T-helper 1 cell treated with Interleukin-12 subunit alpha and Interleukin-12 subunit beta and Interleukin-4 antibody, amounts not matched to agents 30 μg/mL and 1 μg/mL, for 36 hours (primary cell): ENCODE measurements around the gene DOCK1.

Experiments
- H3K27ac Mint-ChIP-seq: one replicate; pipeline ENCODE4 v1.8.0; 2021; ENCODE audit warnings: mild to moderate bottlenecking, mixed read lengths
- H3K27me3 Mint-ChIP-seq: one replicate; pipeline ENCODE4 v1.8.0; 2021; ENCODE audit warnings: low read depth, mixed read lengths
- H3K36me3 Mint-ChIP-seq: one replicate; pipeline ENCODE4 v1.8.0; 2021; ENCODE audit warnings: low read depth, mixed read lengths
- H3K4me1 Mint-ChIP-seq: one replicate; pipeline ENCODE4 v1.8.0; 2021; ENCODE audit warnings: low read depth, mixed read lengths
- H3K4me3 Mint-ChIP-seq: one replicate; pipeline ENCODE4 v1.8.0; 2021; ENCODE audit warnings: mild to moderate bottlenecking, moderate library complexity, mixed read lengths
- H3K9me3 Mint-ChIP-seq: one replicate; pipeline ENCODE4 v1.8.0; 2021; ENCODE audit warnings: mixed read lengths

Gene DOCK1

GRCh38 chr10:127210936-127211466 is 305.8 kb downstream of the DOCK1 start:
- Mint-ChIP-seq H3K9me3 (no peaks in the 10 kb centered on the region), H3K27ac (no peak overlapping the region), H3K36me3 (no peaks in the 10 kb centered on the region), H3K27me3 (no peaks in the 10 kb centered on the region), H3K4me3 (no peak overlapping the region), H3K4me1 (no peaks in the 10 kb centered on the region)

- no peaks in the 10 kb centered on the region for H3K27me3 Mint-ChIP-seq
- no peaks in the 10 kb centered on the region for H3K36me3 Mint-ChIP-seq
- no peaks in the 10 kb centered on the region for H3K4me1 Mint-ChIP-seq
- H3K9me3 Mint-ChIP-seq: no peaks in the 10 kb centered on the region
- no peak overlapping the region for H3K4me3 Mint-ChIP-seq
- no peak overlapping the region for H3K27ac Mint-ChIP-seq
Observed at GRCh38 chr10:127215866-127216265, 310.6 kb downstream of the DOCK1 start.

- Mint-ChIP-seq H3K36me3 (no peaks in the 10 kb centered on the region), H3K4me3 (no peak overlapping the region), H3K9me3 (no peaks in the 10 kb centered on the region), H3K27ac (no peak overlapping the region), H3K27me3 (no peaks in the 10 kb centered on the region), H3K4me1 (no peaks in the 10 kb centered on the region)
Observed at GRCh38 chr10:127216274-127216673, 311.0 kb downstream of the DOCK1 start.

GRCh38 chr10:127216786-127217185 is 311.6 kb downstream of the DOCK1 start:
- H3K9me3 Mint-ChIP-seq: no peaks in the 10 kb centered on the region
- H3K27ac Mint-ChIP-seq: no peak overlapping the region
- H3K27me3 Mint-ChIP-seq: no peaks in the 10 kb centered on the region
- H3K4me3 Mint-ChIP-seq: no peak overlapping the region
- H3K36me3 Mint-ChIP-seq: no peaks in the 10 kb centered on the region
- no peaks in the 10 kb centered on the region for H3K4me1 Mint-ChIP-seq

- H3K27me3 Mint-ChIP-seq: no peaks in the 10 kb centered on the region
- no peaks in the 10 kb centered on the region for H3K36me3 Mint-ChIP-seq
- H3K27ac Mint-ChIP-seq: no peak overlapping the region
- no peaks in the 10 kb centered on the region for H3K4me1 Mint-ChIP-seq
- H3K9me3 Mint-ChIP-seq: no peaks in the 10 kb centered on the region
- no peak overlapping the region for H3K4me3 Mint-ChIP-seq
Observed at GRCh38 chr10:127218658-127219057, 313.4 kb downstream of the DOCK1 start.

- Mint-ChIP-seq H3K27me3 (no peaks in the 10 kb centered on the region), H3K9me3 (no peaks in the 10 kb centered on the region), H3K4me3 (no peak overlapping the region), H3K27ac (no peak overlapping the region), H3K36me3 (no peaks in the 10 kb centered on the region), H3K4me1 (no peaks in the 10 kb centered on the region)
Observed at GRCh38 chr10:127221281-127221680, 316.1 kb downstream of the DOCK1 start.

GRCh38 chr10:127227027-127227426 is 321.8 kb downstream of the DOCK1 start:
- no peak overlapping the region for H3K27ac Mint-ChIP-seq

GRCh38 chr10:127227663-127228062 is 322.4 kb downstream of the DOCK1 start:
- Mint-ChIP-seq H3K36me3 (no peaks in the 10 kb centered on the region), H3K4me1 (no peaks in the 10 kb centered on the region)

More at GRCh38 chr10:127227027-127227426, 321.8 kb downstream of the DOCK1 start:
- no peaks in the 10 kb centered on the region for H3K4me1 Mint-ChIP-seq
- no peaks in the 10 kb centered on the region for H3K36me3 Mint-ChIP-seq
- no peaks in the 10 kb centered on the region for H3K9me3 Mint-ChIP-seq
- H3K27me3 Mint-ChIP-seq: peaks cover 4% of the 10 kb centered on the region
- H3K4me3 Mint-ChIP-seq: no peak overlapping the region

GRCh38 chr10:127228195-127228787 is 323.1 kb downstream of the DOCK1 start:
- H3K4me1 Mint-ChIP-seq: no peaks in the 10 kb centered on the region
- no peak overlapping the region for H3K4me3 Mint-ChIP-seq
- no peaks in the 10 kb centered on the region for H3K9me3 Mint-ChIP-seq
- peaks cover 4% of the 10 kb centered on the region for H3K27me3 Mint-ChIP-seq
- no peak overlapping the region for H3K27ac Mint-ChIP-seq
- H3K36me3 Mint-ChIP-seq: no peaks in the 10 kb centered on the region

More at GRCh38 chr10:127227663-127228062, 322.4 kb downstream of the DOCK1 start:
- Mint-ChIP-seq H3K27ac (no peak overlapping the region), H3K27me3 (peaks cover 4% of the 10 kb centered on the region), H3K9me3 (no peaks in the 10 kb centered on the region), H3K4me3 (no peak overlapping the region)

- H3K9me3 Mint-ChIP-seq: no peaks in the 10 kb centered on the region
- no peaks in the 10 kb centered on the region for H3K36me3 Mint-ChIP-seq
- no peak overlapping the region for H3K4me3 Mint-ChIP-seq
- H3K27ac Mint-ChIP-seq: no peak overlapping the region
- H3K27me3 Mint-ChIP-seq: peaks cover 4% of the 10 kb centered on the region
- no peaks in the 10 kb centered on the region for H3K4me1 Mint-ChIP-seq
Observed at GRCh38 chr10:127234306-127234800, 329.1 kb downstream of the DOCK1 start.

GRCh38 chr10:127236266-127236665 is 331.0 kb downstream of the DOCK1 start:
- H3K36me3 Mint-ChIP-seq: no peaks in the 10 kb centered on the region
- no peaks in the 10 kb centered on the region for H3K4me1 Mint-ChIP-seq
- no peak overlapping the region for H3K4me3 Mint-ChIP-seq
- H3K27ac Mint-ChIP-seq: no peak overlapping the region
- no peaks in the 10 kb centered on the region for H3K9me3 Mint-ChIP-seq
- peaks cover 4% of the 10 kb centered on the region for H3K27me3 Mint-ChIP-seq

- H3K27ac Mint-ChIP-seq: no peak overlapping the region
- H3K36me3 Mint-ChIP-seq: no peaks in the 10 kb centered on the region
- no peaks in the 10 kb centered on the region for H3K9me3 Mint-ChIP-seq
- H3K4me3 Mint-ChIP-seq: no peak overlapping the region
- H3K4me1 Mint-ChIP-seq: no peaks in the 10 kb centered on the region
- peaks cover 8% of the 10 kb centered on the region for H3K27me3 Mint-ChIP-seq
Observed at GRCh38 chr10:127242914-127243313, 337.7 kb downstream of the DOCK1 start.

GRCh38 chr10:127243490-127244272 is 338.5 kb downstream of the DOCK1 start:
- H3K9me3 Mint-ChIP-seq: no peaks in the 10 kb centered on the region
- H3K36me3 Mint-ChIP-seq: no peaks in the 10 kb centered on the region
- H3K27me3 Mint-ChIP-seq: peaks cover 8% of the 10 kb centered on the region
- H3K27ac Mint-ChIP-seq: no peak overlapping the region
- no peak overlapping the region for H3K4me3 Mint-ChIP-seq
- H3K4me1 Mint-ChIP-seq: no peaks in the 10 kb centered on the region

GRCh38 chr10:127245456-127245855 is 340.2 kb downstream of the DOCK1 start:
- no peak overlapping the region for H3K27ac Mint-ChIP-seq
- H3K4me1 Mint-ChIP-seq: no peaks in the 10 kb centered on the region
- H3K36me3 Mint-ChIP-seq: no peaks in the 10 kb centered on the region
- peaks cover 8% of the 10 kb centered on the region for H3K27me3 Mint-ChIP-seq
- H3K4me3 Mint-ChIP-seq: no peak overlapping the region
- no peaks in the 10 kb centered on the region for H3K9me3 Mint-ChIP-seq

- peaks cover 4% of the 10 kb centered on the region for H3K27me3 Mint-ChIP-seq
- no peak overlapping the region for H3K27ac Mint-ChIP-seq
Observed at GRCh38 chr10:127250031-127250430, 344.8 kb downstream of the DOCK1 start.

More at GRCh38 chr10:127250031-127250430, 344.8 kb downstream of the DOCK1 start:
- H3K9me3 Mint-ChIP-seq: peaks cover 5% of the 10 kb centered on the region
- H3K36me3 Mint-ChIP-seq: no peaks in the 10 kb centered on the region
- H3K4me1 Mint-ChIP-seq: peaks cover 10% of the 10 kb centered on the region
- H3K4me3 Mint-ChIP-seq: no peak overlapping the region
